SK-N-DZ (cell line): ENCODE results near the gene HTRA2.
"Not testable (repeated sequence)": the region's sequence is repeated elsewhere in the genome, so short reads cannot be mapped to it uniquely, and the experiment has no call there.

Source experiments
- DNase-seq: peaks from one replicate; pipeline ENCODE4 v3.0.0-alpha.2; 2015; ENCODE audit warnings: low spot score

HTRA2 gene

GRCh38 chr2:74559912-74560311, 30.2 kb downstream of the HTRA2 start:
- DNase-seq: no peak

DNA sequence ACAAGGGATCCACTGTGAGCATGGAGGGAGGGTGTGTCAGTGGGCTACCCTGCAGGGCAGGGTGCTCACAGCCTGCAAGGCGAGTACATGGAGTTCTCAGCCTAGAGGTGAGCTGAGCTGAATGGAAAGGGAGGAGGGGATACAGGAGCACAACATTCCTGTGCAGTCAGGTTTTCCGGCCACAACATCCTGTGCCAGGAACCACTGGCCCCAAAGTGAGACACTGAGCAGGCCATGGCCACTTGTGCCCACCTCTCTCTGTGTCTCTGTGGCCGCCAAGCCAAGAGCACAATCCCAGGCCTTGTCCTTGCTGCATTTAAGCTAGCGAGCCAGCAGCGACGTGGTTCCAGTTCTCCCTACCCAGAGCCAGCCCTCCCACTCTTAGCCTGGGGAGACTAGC, 30.9 kb downstream of the HTRA2 start:
- DNase-seq: no peak

GRCh38 chr2:74561022-74561421, 31.3 kb downstream of the HTRA2 start:
- DNase-seq: not testable (repeated sequence)

GRCh38 chr2:74562126-74562775, 32.5 kb downstream of the HTRA2 start:
- no peak for DNase-seq

DNA sequence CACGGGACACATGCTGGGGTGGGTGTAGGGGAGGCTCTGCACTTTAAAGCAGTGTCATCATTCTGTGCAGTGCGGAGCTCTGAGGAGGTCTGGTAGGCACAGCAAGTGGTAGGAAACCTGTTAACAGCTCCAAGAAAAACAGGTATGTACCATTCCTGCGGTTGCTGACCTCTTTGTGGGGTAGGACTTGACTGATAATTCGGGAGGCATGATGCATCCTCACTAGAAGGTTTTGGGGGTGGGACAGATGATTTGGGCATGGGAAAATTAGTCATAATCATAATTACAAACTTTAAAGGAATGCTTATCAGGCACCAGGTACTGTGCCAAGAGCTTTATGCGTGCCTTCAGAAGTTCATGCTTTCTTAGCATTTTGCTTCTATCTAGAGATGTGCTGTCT, 34.5 kb downstream of the HTRA2 start:
- no peak for DNase-seq

- DNase-seq: no peak
Observed at GRCh38 chr2:74566076-74566753, 36.5 kb downstream of the HTRA2 start.

DNA sequence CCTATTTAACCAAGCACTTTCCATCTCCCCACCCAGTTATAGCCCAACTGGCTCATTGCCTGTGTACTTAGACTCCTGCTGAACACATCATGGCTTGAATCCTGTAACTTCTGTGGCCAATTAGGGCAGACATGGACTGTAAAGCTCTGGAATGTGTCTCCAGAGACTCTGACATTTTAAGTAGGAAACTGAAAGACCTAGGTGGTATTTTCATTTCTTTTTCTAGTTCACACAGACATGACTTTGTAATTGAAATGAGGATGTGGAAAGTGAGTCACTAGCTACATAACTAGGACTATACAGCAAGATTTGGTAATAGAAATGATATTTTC, 37.0 kb downstream of the HTRA2 start:
- DNase-seq: no peak

GRCh38 chr2:74567881-74568280, 38.1 kb downstream of the HTRA2 start:
- DNase-seq: no peak

- DNase-seq: no peak
Observed at GRCh38 chr2:74569686-74570085, 40.0 kb downstream of the HTRA2 start.

- DNase-seq: no peak
Observed at GRCh38 chr2:74571058-74571457, 41.3 kb downstream of the HTRA2 start.

DNA sequence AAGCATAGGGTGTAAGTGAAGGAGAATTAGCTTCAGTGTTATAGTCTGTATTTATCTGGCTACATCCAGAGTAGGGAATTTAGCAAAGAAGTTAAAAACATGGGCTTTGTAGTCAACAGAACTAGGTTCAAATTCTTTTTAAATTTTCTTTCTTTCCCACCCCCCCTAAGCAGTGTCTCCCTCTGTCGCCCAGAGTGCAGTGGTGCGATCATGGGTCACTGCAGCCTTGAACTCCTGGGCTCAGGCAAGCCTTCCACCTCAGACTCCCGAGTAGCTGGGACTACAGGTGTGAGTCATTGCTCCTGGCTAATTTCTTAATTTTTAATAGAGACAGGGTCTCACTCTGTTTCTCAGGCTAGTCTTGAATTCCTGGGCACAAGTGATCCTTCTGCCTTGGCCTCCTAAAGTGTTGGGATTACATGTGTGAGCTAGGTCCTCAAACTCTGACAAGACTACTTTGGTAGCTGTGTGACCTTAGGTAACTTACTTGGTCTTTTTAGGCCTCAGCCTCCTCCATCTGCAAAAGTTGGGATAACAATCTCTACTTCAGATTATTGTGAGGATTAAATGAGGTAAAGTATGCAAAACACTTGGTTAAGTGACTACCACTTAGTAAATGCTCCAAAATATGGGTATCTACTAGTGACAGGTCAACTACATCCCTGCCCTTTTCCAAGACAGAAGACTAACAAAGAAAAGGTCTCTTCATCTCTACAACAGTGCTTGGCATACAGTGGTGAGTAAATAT, 42.6 kb downstream of the HTRA2 start:
- DNase-seq: no peak

DNA sequence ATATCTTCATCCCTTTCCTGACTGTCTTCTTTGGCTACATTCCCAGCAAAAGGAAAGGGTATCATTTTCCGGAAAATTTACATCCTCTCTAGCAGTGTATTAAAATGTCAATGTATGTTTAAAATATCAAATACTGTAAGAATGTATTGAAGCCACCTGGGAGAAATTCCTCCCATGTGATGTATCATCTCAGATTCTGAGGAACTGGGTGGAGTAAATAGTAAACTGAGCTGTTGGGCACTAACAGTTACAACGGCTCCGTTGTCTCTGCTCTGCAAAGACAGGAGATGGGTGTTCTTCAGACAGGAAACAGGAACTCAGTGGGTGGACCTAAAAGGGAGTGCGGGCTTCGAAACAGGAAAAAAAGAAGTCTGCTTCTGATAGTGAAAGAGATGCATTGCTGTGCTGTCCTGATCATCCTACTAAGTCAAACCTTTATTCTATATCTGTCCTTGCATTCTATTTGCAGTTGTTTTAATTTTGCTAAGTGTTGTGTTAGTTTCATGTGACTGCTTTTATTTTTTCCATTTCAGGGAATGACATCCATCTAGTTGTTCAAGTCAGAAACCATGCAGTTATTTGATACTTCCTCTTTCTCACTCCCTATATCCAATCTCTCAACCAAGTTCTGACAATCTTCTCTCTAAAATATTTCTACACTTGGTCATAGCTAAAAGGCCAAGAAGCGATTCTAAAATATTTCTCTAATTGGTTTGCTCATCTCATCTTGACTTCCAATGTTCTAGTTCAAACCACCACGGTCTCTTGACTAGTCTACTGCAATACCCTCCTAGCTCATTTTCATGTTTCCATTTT, 44.2 kb downstream of the HTRA2 start:
- DNase-seq: no peak

GRCh38 chr2:74575320-74575719, 45.6 kb downstream of the HTRA2 start:
- no peak for DNase-seq

DNA sequence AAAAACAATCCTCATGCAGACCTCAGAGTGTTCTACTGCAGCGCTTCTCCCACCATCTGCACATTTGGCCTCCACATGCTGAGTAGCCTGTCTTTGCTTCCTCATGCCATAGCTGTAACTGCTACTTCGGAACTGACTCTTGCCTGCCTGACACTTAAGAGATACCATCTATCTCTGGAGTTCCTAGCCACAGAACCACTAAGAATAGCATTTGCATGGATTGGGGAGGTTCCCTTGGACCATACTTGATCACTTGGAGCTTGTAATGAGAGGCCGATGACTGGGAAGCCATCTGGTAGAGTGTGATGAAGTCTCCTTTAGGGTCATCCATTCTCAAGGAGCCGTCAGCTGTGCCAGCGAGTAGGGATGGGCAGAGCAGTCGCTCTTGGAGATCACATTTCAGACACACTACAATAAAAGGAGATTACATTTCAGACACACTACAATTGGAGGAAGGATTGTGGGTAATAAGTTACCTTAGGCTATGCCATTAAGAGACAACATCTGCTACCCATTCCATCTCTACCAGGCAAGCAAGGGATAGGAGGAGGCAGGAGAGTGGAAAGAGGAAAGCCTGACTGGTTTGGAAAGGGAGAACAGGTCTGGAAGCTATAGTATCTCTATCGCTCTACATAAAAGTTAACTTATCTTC, 46.6 kb downstream of the HTRA2 start:
- DNase-seq: no peak

GRCh38 chr2:74576863-74577229, 47.1 kb downstream of the HTRA2 start:
- no peak for DNase-seq

DNA sequence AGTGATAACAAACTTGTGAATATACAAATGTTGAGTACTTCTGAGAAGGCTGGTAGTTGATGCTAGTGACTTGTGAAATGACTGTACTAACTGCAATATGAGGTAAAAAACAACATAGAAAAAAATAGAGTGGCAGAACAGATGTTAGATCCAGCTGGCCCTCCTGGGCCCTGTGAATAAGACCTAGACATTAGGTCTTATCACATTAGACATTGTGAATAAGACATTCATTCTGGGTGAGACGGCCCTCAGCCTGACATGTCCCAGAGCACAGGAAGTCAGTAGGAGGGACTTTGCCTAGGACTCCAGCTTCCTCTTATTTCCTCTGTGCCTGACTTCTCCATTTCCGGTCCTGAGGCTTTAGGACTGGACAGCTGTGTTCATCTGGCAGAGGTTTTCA, 47.7 kb downstream of the HTRA2 start:
- peak; percentile 70 for DNase-seq

DNA sequence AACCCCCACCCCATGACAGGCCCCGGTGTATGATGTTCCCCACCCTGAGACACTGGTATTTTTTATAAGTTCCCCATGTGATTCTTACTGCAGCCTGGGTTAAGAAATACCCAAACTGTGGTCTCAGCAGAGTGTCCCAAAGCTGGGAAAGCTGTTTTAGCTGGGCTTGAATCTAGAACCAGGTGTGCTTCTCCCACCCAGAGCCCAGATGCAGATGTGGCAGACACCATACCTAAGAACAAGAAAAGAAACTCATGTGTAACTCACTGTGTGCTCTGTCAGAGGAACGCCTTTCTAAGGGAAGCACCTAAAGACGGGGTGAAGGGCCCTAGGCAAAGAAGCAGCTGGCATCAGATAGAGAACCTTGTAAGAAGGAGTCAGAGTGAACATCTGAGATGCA, 48.7 kb downstream of the HTRA2 start:
- no peak for DNase-seq

DNA sequence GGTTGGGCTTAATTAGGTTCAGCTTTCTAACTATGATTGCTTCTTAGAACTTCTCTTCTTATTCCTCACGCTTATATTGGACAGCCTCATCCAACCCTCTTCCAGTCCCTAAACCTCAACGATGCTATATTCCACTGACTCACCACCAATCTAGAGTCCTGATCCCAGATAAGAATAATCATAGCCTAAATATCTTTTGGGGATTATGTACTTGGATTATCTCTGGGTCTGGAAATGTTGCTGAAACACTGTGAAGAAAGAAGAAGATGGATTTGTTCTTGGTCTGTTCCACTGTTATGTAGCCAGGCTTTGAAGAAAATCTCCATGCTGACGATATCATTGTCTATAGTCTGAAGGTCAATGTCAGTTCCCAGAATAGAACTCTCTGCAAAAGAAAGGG, 51.7 kb downstream of the HTRA2 start:
- no peak for DNase-seq

GRCh38 chr2:74582184-74582583, 52.5 kb downstream of the HTRA2 start:
- no peak for DNase-seq
